Mucosa of descending colon (tissue), 3 donors: ENCODE results near the gene USP6. TPM values are rescaled to one million over a fixed set of nuclear protein-coding genes. Genes with fewer than 3 reads are reported as not detected.
"Not testable (repeated sequence)": the region's sequence is repeated elsewhere in the genome, so short reads cannot be mapped to it uniquely, and the experiment has no call there.

Experiments
- ATAC-seq: fragments of 200-7000 bp; cut with Tn5 transposase; one replicate; pipeline ENCODE4 v1.9.1; 2020; ENCODE audit warnings: mild to moderate bottlenecking, moderate library complexity
- DNase-seq, 3 donors: peaks; one replicate each; pipeline ENCODE4 v3.0.0-alpha.2; 2020
- H3K36me3 ChIP-seq: fragments of 200-600 bp; one replicate; pipeline ENCODE4 v1.8.0; 2021; ENCODE audit warnings: low read depth, mild to moderate bottlenecking
- H3K4me1 ChIP-seq: fragments of 200-600 bp; one replicate; pipeline ENCODE4 v1.8.0; 2021; ENCODE audit warnings: low read depth, mild to moderate bottlenecking
- H3K4me3 ChIP-seq: fragments of 200-600 bp; one replicate; pipeline ENCODE4 v1.8.0; 2021; ENCODE audit warnings: mild to moderate bottlenecking
- H3K9me3 ChIP-seq: fragments of 200-600 bp; one replicate; pipeline ENCODE4 v1.8.0; 2021; ENCODE audit warnings: mild to moderate bottlenecking
- CTCF ChIP-seq: fragments of 200-600 bp; IDR thresholded peaks from one replicate; pipeline ENCODE4 v1.8.0; 2022; ENCODE audit warnings: antibody characterized with exemption, mild to moderate bottlenecking
- intact Hi-C, 2 donors: fragments of 100-400 bp; cut with DNase I in 1 of 2; cut with micrococcal nuclease in 1 of 2; formaldehyde crosslinking; loops; one replicate each; pipeline versions ENCODE4 v1.11.0 to v1.11.1; 2022; cut with DNase I, micrococcal nuclease
- total RNA-seq, 3 donors: library from RNA; stranded (reverse); fragmentation: NEBNext Ultra II Directional in 2 of 3; extraction: Animal tissue kit (Norgen Biotek cat#: 25700) in 2 of 3; gene quantifications; one replicate each; pipeline versions ENCODE4 v1.2.1 to v1.2.4, GENCODE V29; 2021 to 2023
- donor health status: DM: no; HTN: no; CAD: no; lungs with moderate emphysema.
- donor health status: DM: no; HTN: no; CAD: no.
- donor health status: DM: no; HTN: yes; CAD: no.

The USP6 gene
- total RNA-seq, 3 donors from 2014 or later = 0.09 to 0.10 TPM; not detected in 1

- Histone ChIP-seq H3K4me1 (no peaks in the 10 kb centered on the region), H3K36me3 (no peaks in the 10 kb centered on the region), H3K9me3 (no peaks in the 10 kb centered on the region), H3K4me3 (no peak overlapping the region)
- no peak for ATAC-seq
- TF ChIP-seq CTCF = no peak
- intact Hi-C loops = no loop called here
- no peak for DNase-seq
Measured at GRCh38 chr17:5131146-5131715, 15.4 kb downstream of the USP6 start.

- DNase-seq, H3K9me3 ChIP-seq, H3K4me1 ChIP-seq, H3K36me3 ChIP-seq, intact Hi-C loops, H3K4me3 ChIP-seq, ATAC-seq: not testable (repeated sequence)
Measured at GRCh38 chr17:5131799-5132502, 16.1 kb downstream of the USP6 start.

GRCh38 chr17:5132503-5133225 lies 16.8 kb downstream of the USP6 start:
- ATAC-seq, H3K36me3 ChIP-seq, DNase-seq, intact Hi-C loops, H3K4me3 ChIP-seq, H3K4me1 ChIP-seq, H3K9me3 ChIP-seq: not testable (repeated sequence)

- no peak for ATAC-seq
- no peaks in the 10 kb centered on the region for H3K9me3 ChIP-seq
- H3K4me3 ChIP-seq = no peak overlapping the region
- no peak for DNase-seq
- H3K4me1 ChIP-seq = no peaks in the 10 kb centered on the region
- no peaks in the 10 kb centered on the region for H3K36me3 ChIP-seq
- intact Hi-C loops = no loop called here
- no peak for TF ChIP-seq CTCF
Measured at GRCh38 chr17:5133311-5133710, 17.5 kb downstream of the USP6 start.

GRCh38 chr17:5133961-5134360 lies 18.1 kb downstream of the USP6 start:
- H3K36me3 ChIP-seq, H3K4me1 ChIP-seq, DNase-seq, intact Hi-C loops, H3K4me3 ChIP-seq, ATAC-seq, H3K9me3 ChIP-seq: not testable (repeated sequence)

- H3K9me3 ChIP-seq, DNase-seq, H3K4me3 ChIP-seq, ATAC-seq, intact Hi-C loops, H3K4me1 ChIP-seq, H3K36me3 ChIP-seq: not testable (repeated sequence)
Measured at GRCh38 chr17:5134571-5134970, 18.7 kb downstream of the USP6 start.

- H3K4me1 ChIP-seq, intact Hi-C loops, ATAC-seq, H3K9me3 ChIP-seq, H3K36me3 ChIP-seq, DNase-seq, H3K4me3 ChIP-seq: not testable (repeated sequence)
Measured at GRCh38 chr17:5135131-5135712, 19.4 kb downstream of the USP6 start.
